ENCODE results near the gene ZER1.
"Not testable (repeated sequence)": the region's sequence is repeated elsewhere in the genome, so short reads cannot be mapped to it uniquely, and the experiment has no call there.

The ZER1 gene

DNA sequence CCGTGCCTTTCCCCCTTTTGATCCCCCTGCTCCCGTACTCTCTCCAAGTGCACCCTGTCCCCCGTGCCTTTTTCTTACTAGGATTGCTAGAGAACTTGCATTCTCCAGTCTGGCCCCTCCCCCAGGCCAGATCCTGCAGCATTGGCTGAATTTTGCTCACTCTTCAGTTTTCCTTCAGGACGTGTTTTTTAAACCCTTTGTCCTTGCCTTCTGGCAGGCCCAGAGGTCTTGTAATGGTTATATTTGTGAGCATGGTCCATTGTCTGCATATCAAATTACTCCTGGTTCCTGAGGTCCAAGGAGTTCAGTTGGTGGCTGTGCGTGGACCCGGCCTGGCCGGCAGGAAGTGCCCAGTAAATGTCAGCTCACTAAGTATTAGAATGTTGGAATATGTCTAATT lies 15.9 kb upstream of the ZER1 start:
- no peak for DNase-seq (ENCODE audit: low spot score)

- DNase-seq (ENCODE audit: low spot score), result peak; percentile 96
Observed at GRCh38 chr9:128786681-128787601, 15.2 kb upstream of the ZER1 start, which contains the start of gene TBC1D13. Gene TBC1D13 (plus strand): TSS chr9:128787253. CDS start chr9:128787354, 101 bp downstream.

GRCh38 chr9:128785427-128785826 lies 13.7 kb upstream of the ZER1 start:
- DNase-seq (ENCODE audit: low spot score), result no peak

- DNase-seq (ENCODE audit: low spot score), result no peak
Observed at GRCh38 chr9:128782669-128783068, 10.9 kb upstream of the ZER1 start.

DNA sequence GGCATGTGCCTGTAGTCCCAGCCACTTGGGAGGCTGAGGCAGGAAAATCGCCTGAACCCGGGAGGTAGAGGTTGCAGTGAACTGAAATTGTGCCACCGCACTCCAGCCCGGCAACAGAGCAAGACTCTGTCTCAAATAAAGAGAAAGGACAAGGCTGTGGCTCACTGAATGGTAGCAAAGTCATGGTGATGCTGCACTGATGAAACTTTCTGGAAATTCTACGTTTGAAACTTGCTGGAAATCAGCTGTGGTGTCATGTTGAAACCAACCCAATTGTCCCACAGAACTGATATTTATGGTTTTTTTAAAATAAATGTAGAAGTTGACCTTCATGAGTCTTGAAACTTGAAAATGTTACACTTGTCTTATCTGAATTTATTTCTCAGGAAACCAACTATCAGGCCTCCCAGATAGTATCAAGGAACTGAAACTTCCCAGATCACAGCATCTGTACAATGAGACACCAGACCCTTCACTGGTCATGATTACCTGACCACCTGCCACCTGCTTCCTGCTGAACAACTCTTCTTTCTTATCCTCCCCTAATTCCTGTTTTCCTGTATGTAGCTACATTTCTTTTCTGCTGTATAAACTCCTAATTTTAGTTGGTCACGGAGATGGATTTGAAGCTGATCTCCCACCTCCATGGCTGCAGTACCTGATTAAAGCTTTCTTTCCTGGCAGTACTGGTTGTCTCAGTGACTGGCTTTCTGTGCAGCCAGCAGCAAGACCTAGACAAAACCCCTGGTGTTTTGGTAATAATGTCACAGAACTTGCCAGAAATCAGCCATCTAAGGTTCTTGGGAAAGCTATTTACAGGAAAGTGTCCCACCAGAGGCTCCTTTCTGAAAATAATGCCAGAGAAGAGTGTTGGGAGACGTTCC lies 9.7 kb upstream of the ZER1 start:
- DNase-seq (ENCODE audit: low spot score), result no peak

DNA sequence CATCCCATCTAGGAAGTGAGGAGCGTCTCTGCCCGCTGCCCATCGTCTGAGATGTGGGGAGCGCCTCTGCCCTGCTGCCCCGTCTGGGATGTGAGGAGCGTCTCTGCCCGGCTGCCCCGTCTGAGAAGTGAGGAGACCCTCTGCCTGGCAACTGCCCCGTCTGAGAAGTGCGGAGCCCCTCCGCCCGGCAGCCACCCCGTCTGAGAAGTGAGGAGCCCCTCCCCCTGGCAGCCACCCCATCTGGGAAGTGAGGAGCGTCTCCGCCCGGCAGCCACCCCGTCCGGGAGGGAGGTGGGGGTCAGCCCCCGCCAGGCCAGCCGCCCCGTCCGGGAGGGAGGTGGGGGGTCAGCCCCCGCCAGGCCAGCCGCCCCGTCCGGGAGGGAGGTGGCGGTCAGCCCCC lies 8.4 kb upstream of the ZER1 start:
- not testable (repeated sequence) for DNase-seq (ENCODE audit: low spot score)

DNA sequence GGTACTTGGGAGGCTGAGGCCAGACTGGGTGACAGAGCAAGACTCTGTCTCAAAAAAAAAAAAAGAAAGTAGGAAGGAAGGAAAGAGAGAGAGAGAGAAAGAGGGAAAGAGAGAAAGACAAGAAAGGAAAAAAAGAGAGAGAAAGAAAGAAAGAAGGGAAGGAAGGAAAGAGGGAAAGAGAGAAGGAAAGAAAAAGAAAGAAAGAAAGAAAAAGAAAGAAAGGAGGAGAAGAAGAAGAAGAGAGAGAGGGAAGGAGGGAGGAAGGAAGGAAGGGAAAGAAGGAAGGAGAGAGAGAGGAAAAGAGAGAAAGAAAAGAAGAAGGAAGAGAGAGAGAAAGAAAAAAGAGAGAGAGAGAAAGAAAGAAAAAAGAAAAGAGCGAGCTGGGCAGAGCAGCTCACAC lies 3.1 kb upstream of the ZER1 start:
- no peak for DNase-seq (ENCODE audit: low spot score)

DNA sequence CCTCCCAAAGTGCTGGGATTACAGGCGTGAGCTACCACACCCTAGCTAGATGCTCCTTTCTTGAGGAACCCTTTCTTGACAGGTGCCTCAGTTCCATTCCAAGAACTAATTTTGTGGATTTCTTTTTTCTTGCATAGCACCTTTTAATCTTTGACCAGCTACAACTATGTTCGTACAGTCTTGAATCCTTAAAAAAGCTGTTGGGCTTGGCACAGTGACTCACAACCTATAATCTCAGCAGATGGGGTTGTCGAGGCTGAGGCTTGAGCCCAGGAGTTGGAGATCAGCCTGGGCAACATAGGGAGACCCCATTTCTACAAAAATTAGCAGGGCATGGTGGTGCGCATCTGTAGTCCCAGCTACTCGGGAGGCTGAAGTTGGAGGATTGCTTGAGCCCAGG lies 1.3 kb upstream of the ZER1 start:
- DNase-seq (ENCODE audit: low spot score), result no peak

- DNase-seq (ENCODE audit: low spot score), result no peak
Observed at GRCh38 chr9:128771094-128771721, 519 bp downstream of the ZER1 start.

DNA sequence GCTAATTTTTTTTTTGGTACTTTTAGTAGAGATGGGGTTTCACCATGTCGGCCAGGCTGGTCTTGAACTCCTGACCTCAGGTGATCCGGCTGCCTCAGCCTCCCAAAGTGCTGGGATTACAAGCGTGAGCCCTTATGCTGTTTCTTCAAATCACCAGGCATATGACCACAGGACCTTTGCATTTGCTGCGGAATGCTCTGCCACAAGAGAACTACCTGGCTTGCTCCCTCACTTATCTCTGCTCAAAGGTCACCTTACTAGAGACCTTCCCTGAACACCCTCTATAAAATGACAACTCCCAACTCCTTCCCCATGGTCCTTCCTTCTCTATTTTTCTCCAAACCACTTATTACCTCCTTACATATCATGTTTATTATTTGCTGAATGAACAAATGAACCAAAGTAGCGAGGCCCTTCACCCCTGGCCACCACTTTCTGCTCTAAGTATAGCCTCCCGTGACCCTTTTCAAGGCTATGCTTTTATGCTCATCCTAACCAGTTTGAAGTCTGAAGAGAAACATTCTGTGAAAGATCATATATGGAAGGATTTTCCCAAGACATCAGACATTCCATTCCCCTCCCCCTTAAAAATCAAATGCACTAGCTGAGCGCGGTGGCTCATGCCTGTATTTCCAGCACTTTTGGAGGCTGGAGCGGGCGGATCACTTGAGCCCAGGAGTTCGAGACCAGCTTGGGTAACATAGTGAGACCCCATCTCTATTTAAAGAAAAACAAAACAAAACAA lies 1.3 kb downstream of the ZER1 start:
- no peak for DNase-seq (ENCODE audit: low spot score)

- DNase-seq (ENCODE audit: low spot score), result no peak
Observed at GRCh38 chr9:128768606-128769005, 3.1 kb downstream of the ZER1 start.

GRCh38 chr9:128765499-128765898 lies 6.2 kb downstream of the ZER1 start:
- no peak for DNase-seq (ENCODE audit: low spot score)

DNA sequence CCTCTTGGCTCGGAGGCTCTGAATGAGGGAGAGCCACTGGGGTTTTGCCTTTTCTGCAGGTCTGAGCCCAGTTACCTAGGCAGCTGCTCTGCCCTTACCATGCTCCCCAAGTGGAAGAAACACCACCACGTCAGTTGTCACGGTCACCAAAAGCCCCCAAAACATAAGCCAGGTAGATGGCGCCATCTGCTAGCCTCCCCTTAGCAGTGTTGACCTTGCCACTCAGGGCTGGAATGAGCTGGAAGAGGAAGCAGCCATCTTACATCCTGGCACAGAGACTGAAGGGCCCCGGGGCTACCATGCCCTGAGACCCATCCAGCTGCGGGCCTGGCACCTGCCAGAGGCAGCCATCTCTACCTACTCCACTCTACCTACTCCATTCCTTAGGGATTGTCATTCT lies 7.4 kb downstream of the ZER1 start:
- no peak for DNase-seq (ENCODE audit: low spot score)

DNA sequence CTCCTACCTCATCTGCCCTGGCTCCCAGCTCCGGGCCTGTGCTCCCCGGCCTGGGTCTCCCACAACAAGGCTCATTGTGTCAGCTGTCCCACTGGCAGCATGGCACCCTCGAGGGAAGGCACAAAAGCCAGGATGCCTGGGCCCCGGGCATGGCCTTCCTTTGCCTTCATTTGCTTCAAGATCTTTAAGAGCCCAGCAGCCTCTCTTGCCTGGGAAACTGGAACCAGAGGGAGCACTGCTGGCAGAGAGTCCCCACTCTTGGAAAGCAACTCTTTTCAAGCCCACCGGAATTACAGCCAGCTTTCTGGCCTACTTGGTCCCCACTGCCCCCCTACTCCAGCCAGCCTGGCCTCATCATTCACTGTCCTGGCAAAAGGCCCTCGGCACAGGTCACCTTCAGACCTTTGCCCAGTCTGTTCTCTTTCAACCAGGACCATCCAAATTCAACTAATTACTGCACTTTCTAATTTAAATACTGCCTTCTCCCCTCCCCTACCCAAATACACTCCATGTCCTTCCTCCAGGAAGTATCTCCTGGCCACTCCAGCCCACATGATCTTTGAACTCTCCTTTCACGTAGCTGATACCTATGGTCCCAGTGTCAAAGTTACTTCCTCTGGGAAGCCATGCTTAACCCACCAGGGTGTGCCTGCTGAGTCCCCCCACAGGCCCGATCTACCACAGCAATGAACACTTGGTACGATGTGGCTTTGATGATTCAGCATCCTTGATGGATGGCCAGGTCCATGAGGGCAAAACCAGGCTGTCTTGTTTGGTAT lies 8.9 kb downstream of the ZER1 start:
- DNase-seq (ENCODE audit: low spot score), result no peak

DNA sequence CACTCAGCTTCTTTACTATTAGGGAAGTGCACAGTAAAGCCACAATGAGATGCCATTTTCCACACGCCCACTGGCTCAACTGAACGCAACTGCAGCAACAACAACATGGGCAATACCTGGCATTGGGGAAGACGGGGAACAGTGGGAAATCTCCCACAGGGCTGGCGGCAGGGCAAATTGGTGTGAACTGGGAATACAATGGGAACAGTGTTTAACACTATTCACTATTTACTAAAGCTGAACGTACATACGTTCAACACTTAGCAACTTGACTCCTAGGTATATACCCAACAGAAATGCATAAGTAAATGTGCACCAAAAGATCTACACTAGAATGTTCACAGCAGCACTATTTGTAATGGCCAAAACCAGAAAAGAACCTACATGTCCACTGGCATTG lies 14.1 kb downstream of the ZER1 start:
- DNase-seq (ENCODE audit: low spot score), result no peak

GRCh38 chr9:128753627-128754026 lies 18.1 kb downstream of the ZER1 start:
- DNase-seq (ENCODE audit: low spot score), result no peak

GRCh38 chr9:128750926-128751595 lies 20.7 kb downstream of the ZER1 start:
- DNase-seq (ENCODE audit: low spot score), result no peak

DNA sequence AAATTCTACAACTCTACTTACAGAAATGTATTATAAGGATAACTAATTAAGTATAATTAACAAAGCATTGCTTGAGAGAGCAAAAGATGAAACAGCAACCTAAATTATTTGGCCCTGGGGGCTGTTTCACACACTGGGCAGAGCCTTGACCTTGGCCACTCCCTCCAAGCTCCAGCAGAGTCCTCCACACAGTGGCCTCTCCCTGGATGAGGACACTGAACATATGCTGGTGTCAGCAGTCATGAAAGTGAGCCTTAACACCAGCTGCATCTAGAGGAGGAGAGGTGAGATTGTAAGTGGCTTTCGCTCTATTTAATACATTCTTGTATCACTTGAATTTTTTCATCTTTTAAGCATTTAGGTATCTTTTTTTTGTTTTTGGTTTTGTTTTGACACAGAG lies 24.5 kb downstream of the ZER1 start:
- DNase-seq (ENCODE audit: low spot score), result no peak

DNA sequence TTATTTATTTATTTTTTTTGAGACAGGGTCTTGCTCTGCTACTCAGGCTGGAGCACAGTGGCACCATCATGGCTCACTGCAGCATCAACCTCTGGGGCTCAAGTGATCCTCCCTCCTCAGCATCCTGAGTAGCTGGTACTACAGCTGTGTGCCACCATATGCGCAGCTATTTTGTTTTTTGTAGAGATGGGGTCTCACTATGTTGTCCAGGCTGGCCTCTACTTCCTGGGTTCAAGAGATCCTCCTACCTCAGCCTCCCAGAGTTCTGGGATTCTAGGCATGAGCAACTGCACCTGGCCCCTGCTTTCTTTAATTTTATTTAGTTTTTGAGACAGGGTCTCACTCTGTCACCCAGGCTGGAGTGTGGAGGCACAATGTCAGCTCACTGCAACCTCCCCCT lies 28.3 kb downstream of the ZER1 start:
- DNase-seq (ENCODE audit: low spot score), result no peak

- DNase-seq (ENCODE audit: low spot score), result no peak
Observed at GRCh38 chr9:128742401-128742800, 29.3 kb downstream of the ZER1 start.

Measured in AG08395 (cell line).